IgD-negative memory B cell (primary cell): ENCODE data around the gene EPHA10. TPM values are rescaled to one million over a fixed set of nuclear protein-coding genes. Genes with fewer than 3 reads are reported as not detected.
A peak's percentile ranks its signal among the peaks of the same experiment; 100 is the strongest.

Experiments used
- H3K27ac Mint-ChIP-seq, 3 donors: one replicate each; pipeline ENCODE4 v1.8.0; 2020 to 2022; ENCODE audit warnings: mild to moderate bottlenecking in 3 of 3, mixed read lengths in 3 of 3, moderate library complexity in 1 of 3
- H3K27me3 Mint-ChIP-seq: one replicate; pipeline ENCODE4 v1.8.0; 2021; ENCODE audit warnings: mixed read lengths
- H3K36me3 Mint-ChIP-seq: one replicate; pipeline ENCODE4 v1.8.0; 2020; ENCODE audit warnings: mild to moderate bottlenecking, mixed read lengths
- H3K4me1 Mint-ChIP-seq, 3 donors: one replicate each; pipeline ENCODE4 v1.8.0; 2020 to 2022; ENCODE audit warnings: mixed read lengths in 3 of 3, mild to moderate bottlenecking in 1 of 3
- H3K4me3 Mint-ChIP-seq, 4 donors: one replicate each; pipeline ENCODE4 v1.8.0; 2020 to 2022; ENCODE audit warnings: mild to moderate bottlenecking in 4 of 4, mixed read lengths in 4 of 4, moderate library complexity in 3 of 4
- H3K9me3 Mint-ChIP-seq, 3 donors: one replicate each; pipeline ENCODE4 v1.8.0; 2020 to 2021; ENCODE audit warnings: mixed read lengths in 3 of 3, mild to moderate bottlenecking in 1 of 3
- polyA plus RNA-seq: library from polyadenylated mRNA; unstranded; fragments of 300-500 nt; fragmentation: Illumina TruSeq; gene quantifications from one replicate; pipeline ENCODE4 v1.2.3, GENCODE V29; 2021

The EPHA10 gene
- polyA plus RNA-seq, 1 donor from 2014 or later = not detected

- Mint-ChIP-seq H3K4me1 (no peaks in the 10 kb centered on the region), H3K36me3 (peaks cover 2% of the 10 kb centered on the region), H3K27ac (no peak overlapping the region), H3K4me3 (no peak overlapping the region), H3K27me3 (peaks cover 3% of the 10 kb centered on the region), H3K9me3 (no peaks in the 10 kb centered on the region)
Observed at GRCh38 chr1:37719572-37720195, 45.2 kb downstream of the EPHA10 start.

- Mint-ChIP-seq H3K4me1 (no peaks in the 10 kb centered on the region), H3K9me3 (no peaks in the 10 kb centered on the region), H3K36me3 (no peaks in the 10 kb centered on the region), H3K27me3 (peaks cover 3% of the 10 kb centered on the region), H3K27ac (peak overlapping the region in 1 of 3 donors; percentile 53), H3K4me3 (no peak overlapping the region)
Observed at GRCh38 chr1:37718901-37719571, 45.9 kb downstream of the EPHA10 start.

GRCh38 chr1:37718181-37718900 is 46.6 kb downstream of the EPHA10 start:
- Mint-ChIP-seq H3K4me1 (no peaks in the 10 kb centered on the region), H3K9me3 (no peaks in the 10 kb centered on the region), H3K27ac (peak overlapping the region in 1 of 3 donors; percentile 53), H3K4me3 (no peak overlapping the region), H3K36me3 (no peaks in the 10 kb centered on the region), H3K27me3 (peaks cover 3% of the 10 kb centered on the region)

- peaks cover 3% of the 10 kb centered on the region for H3K27me3 Mint-ChIP-seq
- no peak overlapping the region for H3K27ac Mint-ChIP-seq
- no peaks in the 10 kb centered on the region for H3K36me3 Mint-ChIP-seq
- H3K4me3 Mint-ChIP-seq = no peak overlapping the region
- H3K4me1 Mint-ChIP-seq = no peaks in the 10 kb centered on the region
- H3K9me3 Mint-ChIP-seq = no peaks in the 10 kb centered on the region
Observed at GRCh38 chr1:37717631-37718030, 47.3 kb downstream of the EPHA10 start.

GRCh38 chr1:37716321-37716720 is 48.6 kb downstream of the EPHA10 start:
- no peaks in the 10 kb centered on the region for H3K4me1 Mint-ChIP-seq
- H3K9me3 Mint-ChIP-seq = no peaks in the 10 kb centered on the region
- H3K27me3 Mint-ChIP-seq = peaks cover 3% of the 10 kb centered on the region
- no peak overlapping the region for H3K27ac Mint-ChIP-seq
- no peak overlapping the region for H3K4me3 Mint-ChIP-seq
- peaks cover 4% of the 10 kb centered on the region for H3K36me3 Mint-ChIP-seq

GRCh38 chr1:37714689-37715088 is 50.2 kb downstream of the EPHA10 start:
- Mint-ChIP-seq H3K27me3 (peaks cover 3% of the 10 kb centered on the region), H3K4me1 (no peaks in the 10 kb centered on the region), H3K36me3 (peaks cover 4% of the 10 kb centered on the region), H3K9me3 (no peaks in the 10 kb centered on the region), H3K4me3 (no peak overlapping the region), H3K27ac (no peak overlapping the region)

GRCh38 chr1:37714226-37714625 is 50.7 kb downstream of the EPHA10 start:
- H3K36me3 Mint-ChIP-seq = peaks cover 4% of the 10 kb centered on the region
- no peak overlapping the region for H3K4me3 Mint-ChIP-seq
- H3K27me3 Mint-ChIP-seq = peaks cover 3% of the 10 kb centered on the region
- H3K4me1 Mint-ChIP-seq = no peaks in the 10 kb centered on the region
- no peak overlapping the region for H3K27ac Mint-ChIP-seq
- no peaks in the 10 kb centered on the region for H3K9me3 Mint-ChIP-seq

- no peaks in the 10 kb centered on the region for H3K27me3 Mint-ChIP-seq
- no peaks in the 10 kb centered on the region for H3K9me3 Mint-ChIP-seq
- H3K4me1 Mint-ChIP-seq = no peaks in the 10 kb centered on the region
- H3K36me3 Mint-ChIP-seq = peaks cover 7% of the 10 kb centered on the region
- H3K4me3 Mint-ChIP-seq = no peak overlapping the region
- H3K27ac Mint-ChIP-seq = no peak overlapping the region
Observed at GRCh38 chr1:37708471-37708870, 56.4 kb downstream of the EPHA10 start.

GRCh38 chr1:37705399-37705798 is 59.5 kb downstream of the EPHA10 start:
- Mint-ChIP-seq H3K27me3 (no peaks in the 10 kb centered on the region), H3K9me3 (no peaks in the 10 kb centered on the region), H3K27ac (no peak overlapping the region), H3K4me3 (no peak overlapping the region), H3K4me1 (no peaks in the 10 kb centered on the region), H3K36me3 (peaks cover 3% of the 10 kb centered on the region)

GRCh38 chr1:37704966-37705365 is 60.0 kb downstream of the EPHA10 start:
- no peaks in the 10 kb centered on the region for H3K4me1 Mint-ChIP-seq
- H3K4me3 Mint-ChIP-seq = no peak overlapping the region
- no peaks in the 10 kb centered on the region for H3K9me3 Mint-ChIP-seq
- H3K27me3 Mint-ChIP-seq = no peaks in the 10 kb centered on the region
- no peak overlapping the region for H3K27ac Mint-ChIP-seq
- H3K36me3 Mint-ChIP-seq = peaks cover 3% of the 10 kb centered on the region

- H3K9me3 Mint-ChIP-seq = no peaks in the 10 kb centered on the region
- H3K4me1 Mint-ChIP-seq = peaks cover 0 to 6% (median 0%) of the 10 kb centered on the region in 3 donors
- no peaks in the 10 kb centered on the region for H3K27me3 Mint-ChIP-seq
- H3K36me3 Mint-ChIP-seq = peaks cover 7% of the 10 kb centered on the region
- H3K27ac Mint-ChIP-seq = no peak overlapping the region
- no peak overlapping the region for H3K4me3 Mint-ChIP-seq
Observed at GRCh38 chr1:37703061-37703460, 61.9 kb downstream of the EPHA10 start.

GRCh38 chr1:37701051-37701450 is 63.9 kb downstream of the EPHA10 start:
- no peaks in the 10 kb centered on the region for H3K27me3 Mint-ChIP-seq
- H3K4me3 Mint-ChIP-seq = no peak overlapping the region
- no peak overlapping the region for H3K27ac Mint-ChIP-seq
- H3K9me3 Mint-ChIP-seq = no peaks in the 10 kb centered on the region
- H3K4me1 Mint-ChIP-seq = peaks cover 0 to 6% (median 0%) of the 10 kb centered on the region in 3 donors
- H3K36me3 Mint-ChIP-seq = peaks cover 4% of the 10 kb centered on the region

- no peaks in the 10 kb centered on the region for H3K27me3 Mint-ChIP-seq
- no peaks in the 10 kb centered on the region for H3K9me3 Mint-ChIP-seq
- H3K36me3 Mint-ChIP-seq = peaks cover 4% of the 10 kb centered on the region
- H3K27ac Mint-ChIP-seq = peak overlapping the region in 1 of 3 donors; percentile 93
- peaks cover 0 to 6% (median 0%) of the 10 kb centered on the region in 3 donors for H3K4me1 Mint-ChIP-seq
- H3K4me3 Mint-ChIP-seq = peak overlapping the region in 2 of 4 donors; percentile 34 to 51
Observed at GRCh38 chr1:37699147-37699546, 65.8 kb downstream of the EPHA10 start.

GRCh38 chr1:37697737-37698136 is 67.2 kb downstream of the EPHA10 start:
- Mint-ChIP-seq H3K27me3 (no peaks in the 10 kb centered on the region), H3K9me3 (no peaks in the 10 kb centered on the region), H3K36me3 (peaks cover 4% of the 10 kb centered on the region), H3K4me3 (peak overlapping the region in 1 of 4 donors; percentile 18), H3K4me1 (peaks cover 0 to 6% (median 0%) of the 10 kb centered on the region in 3 donors), H3K27ac (peak overlapping the region in 1 of 3 donors; percentile 48)

- Mint-ChIP-seq H3K4me3 (no peak overlapping the region), H3K27ac (no peak overlapping the region), H3K27me3 (no peaks in the 10 kb centered on the region), H3K4me1 (peaks cover 3 to 6% (median 4%) of the 10 kb centered on the region in 3 donors), H3K36me3 (peaks cover 4% of the 10 kb centered on the region), H3K9me3 (no peaks in the 10 kb centered on the region)
Observed at GRCh38 chr1:37697090-37697489, 67.8 kb downstream of the EPHA10 start.
